CD4-positive, CD25-positive, alpha-beta regulatory T cell (primary cell): ENCODE measurements around the gene SMOC2. TPM values are rescaled to one million over a fixed set of nuclear protein-coding genes. Genes with fewer than 3 reads are reported as not detected.

Experiments
- ATAC-seq, 2 donors: fragments of 150-1000 bp; cut with Tn5 transposase; one replicate each; pipeline ENCODE4 v1.10.0; 2021; ENCODE audit warnings: low read depth in 2 of 2, moderate number of reproducible peaks in 2 of 2, moderate library complexity in 1 of 2
- DNase-seq, 3 donors: peaks; one replicate each; pipeline versions ENCODE4 v3.0.0 to v3.0.0-alpha.2; 2012 to 2022; ENCODE audit warnings: mixed read lengths in 1 of 3
- H3K27ac ChIP-seq: one replicate; pipeline ENCODE4 v1.7.0; 2013; ENCODE audit warnings: mild to moderate bottlenecking, low read length; ENCODE audit not compliant: insufficient read depth, poor library complexity, severe bottlenecking
- H3K27me3 ChIP-seq: one replicate; pipeline ENCODE4 v1.7.0; 2013; ENCODE audit warnings: low read length; ENCODE audit not compliant: control insufficient read depth, insufficient read depth
- H3K36me3 ChIP-seq: one replicate; pipeline ENCODE4 v1.7.0; 2013; ENCODE audit warnings: mild to moderate bottlenecking, low read length, moderate library complexity; ENCODE audit not compliant: control insufficient read depth, insufficient read depth
- H3K4me1 ChIP-seq: 2 replicates; pipeline ENCODE4 v1.7.0; 2013; ENCODE audit warnings: mild to moderate bottlenecking, low read length; ENCODE audit not compliant: insufficient read depth, control insufficient read depth, poor library complexity, severe bottlenecking
- H3K4me3 ChIP-seq: one replicate; pipeline ENCODE4 v1.7.0; 2013; ENCODE audit warnings: low read depth, mild to moderate bottlenecking, low read length, moderate library complexity
- H3K9me3 ChIP-seq, 2 experiments: 1 replicate in 1 of 2; 2 replicates in 1 of 2; pipeline ENCODE4 v1.7.0; 2013; ENCODE audit warnings: low read length in 2 of 2, mild to moderate bottlenecking in 1 of 2, moderate library complexity in 1 of 2; ENCODE audit not compliant: control insufficient read depth in 2 of 2
- H3K27ac Mint-ChIP-seq, 3 donors: one replicate each; pipeline ENCODE4 v1.8.0; 2020 to 2022; ENCODE audit warnings: mild to moderate bottlenecking in 3 of 3, mixed read lengths in 3 of 3, moderate library complexity in 2 of 3
- H3K27me3 Mint-ChIP-seq: one replicate; pipeline ENCODE4 v1.8.0; 2022; ENCODE audit warnings: mild to moderate bottlenecking, mixed read lengths
- H3K36me3 Mint-ChIP-seq: one replicate; pipeline ENCODE4 v1.8.0; 2020; ENCODE audit warnings: mixed read lengths
- H3K4me1 Mint-ChIP-seq, 4 donors: one replicate each; pipeline ENCODE4 v1.8.0; 2020 to 2022; ENCODE audit warnings: mixed read lengths in 4 of 4, mild to moderate bottlenecking in 1 of 4
- H3K4me3 Mint-ChIP-seq, 4 donors: one replicate each; pipeline ENCODE4 v1.8.0; 2020 to 2022; ENCODE audit warnings: mild to moderate bottlenecking in 4 of 4, mixed read lengths in 4 of 4, moderate library complexity in 3 of 4
- H3K9me3 Mint-ChIP-seq, 7 donors: one replicate each; pipeline ENCODE4 v1.8.0; 2020 to 2022; ENCODE audit warnings: mixed read lengths in 7 of 7, mild to moderate bottlenecking in 3 of 7, moderate library complexity in 2 of 7
- polyA plus RNA-seq, 4 donors: library from polyadenylated mRNA; unstranded; fragments of 300-500 nt; fragmentation: Illumina TruSeq; gene quantifications; one replicate each; pipeline ENCODE4 v1.2.3, GENCODE V29; 2021
- total RNA-seq: library from RNA; stranded (reverse); gene quantifications from one replicate; pipeline ENCODE4 v1.2.3, GENCODE V29; 2022

Gene SMOC2
- total and polyA plus RNA-seq, 5 donors from 2014 or later: not detected

DNA sequence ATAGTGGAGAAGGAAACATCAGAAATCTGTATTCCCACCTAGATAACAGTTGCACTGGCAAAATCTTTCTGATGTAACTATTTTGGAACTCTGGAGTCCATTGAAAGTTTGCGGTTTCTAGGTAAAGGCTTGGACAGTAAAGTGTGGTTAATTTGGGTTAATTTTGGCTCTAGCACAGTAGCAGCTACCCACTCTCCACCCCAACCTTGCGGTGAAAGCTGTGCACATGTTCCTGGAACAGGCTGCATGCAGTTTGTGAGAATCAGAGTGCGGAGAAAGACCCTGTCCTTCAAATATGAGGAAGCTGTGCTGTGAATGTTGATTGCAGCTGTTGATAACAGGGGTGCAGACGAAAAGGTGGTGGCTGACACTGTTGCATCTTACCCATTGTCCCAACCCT, 38.4 kb downstream of the SMOC2 start:
- ATAC-seq (no peak), DNase-seq (no peak)
- Histone ChIP-seq H3K36me3 (no peaks in the 10 kb centered on the region), H3K27ac (no peak overlapping the region), H3K27me3 (no peaks in the 10 kb centered on the region), H3K9me3 (peaks cover 0 to 10% of the 10 kb centered on the region in 2 experiments), H3K4me1 (no peaks in the 10 kb centered on the region), H3K4me3 (no peak overlapping the region)
- H3K27ac Mint-ChIP-seq: no peak overlapping the region
- H3K36me3 Mint-ChIP-seq: no peaks in the 10 kb centered on the region
- H3K9me3 Mint-ChIP-seq: peaks cover 0 to 19% (median 3%) of the 10 kb centered on the region in 7 donors
- no peaks in the 10 kb centered on the region for H3K27me3 Mint-ChIP-seq
- H3K4me1 Mint-ChIP-seq: peaks cover 0 to 3% (median 0%) of the 10 kb centered on the region in 4 donors
- H3K4me3 Mint-ChIP-seq: no peak overlapping the region

DNA sequence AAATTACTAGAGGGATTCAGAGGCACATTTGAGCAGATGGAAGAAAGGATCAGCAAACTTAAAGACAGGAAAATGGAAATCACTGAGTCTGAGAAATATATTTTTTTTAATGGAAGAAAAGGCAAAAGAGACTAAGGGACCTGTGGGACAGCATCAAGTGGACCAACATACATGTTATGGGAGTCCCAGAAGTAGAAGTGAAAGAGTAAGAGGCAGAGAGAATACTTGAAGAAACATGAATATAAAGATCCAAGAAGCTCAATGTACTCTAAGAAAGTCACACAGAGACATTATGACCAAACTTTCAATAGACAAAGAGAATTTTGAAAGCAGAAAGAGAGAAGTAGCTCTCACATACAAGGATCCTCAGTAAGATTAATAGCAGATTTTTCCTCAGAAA, 39.5 kb downstream of the SMOC2 start:
- Mint-ChIP-seq H3K4me1 (peaks cover 0 to 3% (median 0%) of the 10 kb centered on the region in 4 donors), H3K27me3 (no peaks in the 10 kb centered on the region), H3K36me3 (no peaks in the 10 kb centered on the region), H3K9me3 (peaks cover 0 to 19% (median 3%) of the 10 kb centered on the region in 7 donors), H3K27ac (no peak overlapping the region), H3K4me3 (no peak overlapping the region)
- DNase-seq (no peak), ATAC-seq (no peak)
- no peak overlapping the region for H3K4me3 ChIP-seq
- no peaks in the 10 kb centered on the region for H3K27me3 ChIP-seq
- H3K36me3 ChIP-seq: no peaks in the 10 kb centered on the region
- H3K4me1 ChIP-seq: no peaks in the 10 kb centered on the region
- H3K9me3 ChIP-seq: peaks cover 0 to 10% of the 10 kb centered on the region in 2 experiments
- no peak overlapping the region for H3K27ac ChIP-seq

DNA sequence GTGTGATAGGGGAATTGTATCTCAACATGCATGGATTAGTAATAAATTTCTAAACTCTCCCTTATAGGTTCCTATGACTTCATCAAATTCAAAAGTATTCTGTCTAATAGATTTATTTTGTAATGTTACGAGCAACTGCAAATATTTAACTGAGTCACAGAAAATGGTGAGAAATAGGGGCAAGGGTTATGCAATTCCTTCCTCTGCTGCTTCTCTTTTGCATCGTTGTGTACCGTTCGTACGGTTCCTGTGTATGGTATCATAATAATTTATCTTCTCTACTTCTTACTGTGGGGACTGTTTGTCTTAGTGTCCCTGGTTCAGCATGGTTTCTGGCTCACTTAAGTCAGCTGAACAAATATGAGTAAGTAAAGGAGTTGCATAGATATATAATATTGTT, 44.8 kb downstream of the SMOC2 start:
- H3K36me3 Mint-ChIP-seq: no peaks in the 10 kb centered on the region
- no peaks in the 10 kb centered on the region for H3K27me3 Mint-ChIP-seq

DNA sequence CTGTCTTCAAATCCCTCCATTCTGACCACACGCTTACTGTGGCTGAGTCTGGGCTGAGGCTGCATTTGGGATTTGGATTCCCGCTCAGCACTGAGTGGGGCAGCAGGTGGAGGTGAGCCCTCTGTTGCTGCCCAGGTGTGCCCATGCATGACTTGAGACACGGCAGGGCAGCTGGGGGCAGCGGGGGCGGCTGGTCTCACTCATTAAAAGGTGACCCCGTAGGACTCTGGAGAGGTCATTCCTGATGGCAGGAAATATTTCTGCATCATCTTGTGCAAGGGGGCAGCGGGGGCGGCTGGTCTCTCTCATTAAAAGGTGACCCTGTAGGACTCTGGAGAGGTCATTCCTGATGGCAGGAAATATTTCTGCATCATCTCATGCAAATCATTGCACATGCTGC, 49.8 kb downstream of the SMOC2 start:
- H3K27me3 ChIP-seq: no peaks in the 10 kb centered on the region
- DNase-seq (no peak), ATAC-seq (no peak)
- H3K27ac ChIP-seq: no peak overlapping the region
- Mint-ChIP-seq H3K9me3 (peaks cover 0 to 1% (median 0%) of the 10 kb centered on the region in 7 donors), H3K4me1 (no peaks in the 10 kb centered on the region), H3K4me3 (no peak overlapping the region), H3K36me3 (no peaks in the 10 kb centered on the region), H3K27ac (no peak overlapping the region), H3K27me3 (no peaks in the 10 kb centered on the region)
- H3K4me3 ChIP-seq: no peak overlapping the region
- H3K4me1 ChIP-seq: no peaks in the 10 kb centered on the region
- H3K9me3 ChIP-seq: no peaks in the 10 kb centered on the region
- no peaks in the 10 kb centered on the region for H3K36me3 ChIP-seq

More for the DNA sequence above, 44.8 kb downstream of the SMOC2 start:
- peaks cover 0 to 3% (median 0%) of the 10 kb centered on the region in 4 donors for H3K4me1 Mint-ChIP-seq
- Histone ChIP-seq H3K9me3 (no peaks in the 10 kb centered on the region), H3K27me3 (no peaks in the 10 kb centered on the region), H3K36me3 (no peaks in the 10 kb centered on the region), H3K4me3 (no peak overlapping the region), H3K27ac (no peak overlapping the region), H3K4me1 (no peaks in the 10 kb centered on the region)
- no peak overlapping the region for H3K4me3 Mint-ChIP-seq
- peaks cover 0 to 4% (median 0%) of the 10 kb centered on the region in 7 donors for H3K9me3 Mint-ChIP-seq
- no peak for ATAC-seq
- no peak for DNase-seq
- H3K27ac Mint-ChIP-seq: no peak overlapping the region

DNA sequence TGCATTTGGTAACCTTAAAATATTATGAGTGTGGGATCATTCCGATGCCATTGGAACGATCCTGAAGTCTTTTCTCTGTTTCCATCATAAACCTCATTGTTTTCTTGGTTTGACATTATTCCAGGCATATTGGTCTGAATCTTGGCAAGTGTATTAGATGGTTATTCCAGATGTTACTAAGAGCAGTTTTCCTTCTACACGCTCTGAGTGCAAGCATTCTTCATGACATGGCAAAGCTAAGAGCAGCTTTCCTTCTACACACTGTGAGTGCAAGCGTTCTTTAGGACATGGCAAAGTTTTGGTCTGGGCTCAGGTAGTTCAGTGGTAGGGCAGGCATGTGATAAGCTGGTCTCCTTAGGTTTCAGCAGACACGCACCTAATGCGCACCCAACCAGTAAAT, 53.0 kb downstream of the SMOC2 start:
- no peak overlapping the region for H3K27ac ChIP-seq
- Mint-ChIP-seq H3K4me3 (no peak overlapping the region), H3K4me1 (no peaks in the 10 kb centered on the region)

DNA sequence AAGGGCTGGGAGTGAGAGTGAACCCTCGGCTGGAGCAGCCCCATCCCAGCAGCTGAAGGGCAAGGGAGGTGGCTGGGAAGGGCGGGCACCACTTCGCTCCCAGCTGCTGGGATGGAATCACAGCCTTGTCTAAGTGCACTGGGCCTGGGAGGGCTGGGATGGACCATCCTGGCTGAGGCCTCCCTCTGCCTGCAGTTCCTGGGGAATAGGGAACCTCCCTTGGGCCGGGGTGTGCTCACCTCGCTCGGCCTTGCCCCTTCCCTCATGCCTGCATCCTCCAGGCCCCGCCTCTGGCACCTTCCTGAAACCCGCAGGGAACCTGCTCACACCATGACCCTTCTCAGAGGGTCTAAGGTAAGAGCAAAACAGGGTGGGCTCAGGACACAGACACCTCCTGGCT, 53.7 kb downstream of the SMOC2 start:
- no peaks in the 10 kb centered on the region for H3K27me3 ChIP-seq
- H3K9me3 ChIP-seq: no peaks in the 10 kb centered on the region
- Mint-ChIP-seq H3K4me3 (no peak overlapping the region), H3K27ac (no peak overlapping the region), H3K4me1 (no peaks in the 10 kb centered on the region), H3K9me3 (no peaks in the 10 kb centered on the region), H3K36me3 (no peaks in the 10 kb centered on the region), H3K27me3 (no peaks in the 10 kb centered on the region)
- H3K4me1 ChIP-seq: no peaks in the 10 kb centered on the region
- ATAC-seq: no peak
- H3K36me3 ChIP-seq: no peaks in the 10 kb centered on the region
- H3K27ac ChIP-seq: no peak overlapping the region
- no peak for DNase-seq
- H3K4me3 ChIP-seq: no peak overlapping the region

More for the DNA sequence above, 53.0 kb downstream of the SMOC2 start:
- Histone ChIP-seq H3K4me1 (no peaks in the 10 kb centered on the region), H3K27me3 (no peaks in the 10 kb centered on the region), H3K36me3 (no peaks in the 10 kb centered on the region), H3K9me3 (no peaks in the 10 kb centered on the region), H3K4me3 (no peak overlapping the region)
- H3K27me3 Mint-ChIP-seq: no peaks in the 10 kb centered on the region
- no peaks in the 10 kb centered on the region for H3K36me3 Mint-ChIP-seq
- no peak overlapping the region for H3K27ac Mint-ChIP-seq
- ATAC-seq (no peak), DNase-seq (no peak)
- H3K9me3 Mint-ChIP-seq: no peaks in the 10 kb centered on the region

DNA sequence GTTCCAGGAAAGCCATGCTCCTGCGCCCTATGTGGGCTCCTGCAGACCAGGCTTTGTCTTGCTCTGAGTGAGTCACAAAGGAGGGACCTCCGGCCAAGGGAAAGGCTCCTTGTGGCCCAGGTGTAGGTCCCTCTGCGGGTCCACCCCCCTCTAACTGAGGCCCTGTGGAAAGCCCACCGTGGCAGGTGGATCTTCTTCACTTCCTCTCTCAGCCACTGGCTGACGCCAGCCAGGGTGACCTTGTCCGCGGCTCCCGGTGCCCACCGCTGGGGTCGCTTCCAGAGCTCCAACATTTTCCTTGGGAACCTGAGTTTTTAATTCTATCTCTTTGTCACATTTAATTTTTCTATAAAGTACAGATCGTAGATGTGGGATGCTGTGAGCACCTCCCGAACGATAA, 54.1 kb downstream of the SMOC2 start:
- no peak overlapping the region for H3K27ac ChIP-seq
- Mint-ChIP-seq H3K9me3 (peaks cover 0 to 1% (median 0%) of the 10 kb centered on the region in 7 donors), H3K4me1 (no peaks in the 10 kb centered on the region), H3K36me3 (no peaks in the 10 kb centered on the region), H3K27ac (no peak overlapping the region), H3K4me3 (no peak overlapping the region), H3K27me3 (no peaks in the 10 kb centered on the region)
- H3K27me3 ChIP-seq: no peaks in the 10 kb centered on the region
- H3K36me3 ChIP-seq: no peaks in the 10 kb centered on the region
- no peaks in the 10 kb centered on the region for H3K4me1 ChIP-seq
- DNase-seq (no peak), ATAC-seq (no peak)
- H3K4me3 ChIP-seq: no peak overlapping the region
- no peaks in the 10 kb centered on the region for H3K9me3 ChIP-seq

DNA sequence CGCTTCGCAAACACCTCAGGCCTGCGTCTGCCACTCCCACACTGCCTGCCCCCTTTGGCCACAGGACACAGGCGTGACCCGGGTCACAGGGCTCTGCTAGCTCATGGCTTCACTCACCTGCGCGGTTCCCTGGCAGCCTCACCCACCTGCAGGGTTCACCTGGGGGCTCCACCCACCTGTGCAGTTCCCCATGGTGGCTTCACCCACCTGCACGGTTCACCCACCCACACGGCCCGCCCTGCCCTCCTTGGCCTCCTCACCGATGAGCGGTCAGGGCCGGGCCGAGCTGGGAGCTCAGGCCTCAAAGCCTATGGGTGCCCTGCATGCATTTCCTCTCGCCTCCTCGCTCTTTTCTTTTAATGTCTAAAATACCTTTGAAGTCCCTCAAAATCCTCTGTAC, 54.7 kb downstream of the SMOC2 start:
- no peak overlapping the region for H3K4me3 ChIP-seq
- H3K4me1 ChIP-seq: no peaks in the 10 kb centered on the region
- Mint-ChIP-seq H3K36me3 (no peaks in the 10 kb centered on the region), H3K27ac (no peak overlapping the region), H3K9me3 (peaks cover 0 to 2% (median 0%) of the 10 kb centered on the region in 7 donors), H3K4me1 (no peaks in the 10 kb centered on the region), H3K4me3 (peak overlapping the region in 1 of 4 donors; percentile 63), H3K27me3 (no peaks in the 10 kb centered on the region)
- DNase-seq (no peak), ATAC-seq (no peak)
- H3K27ac ChIP-seq: no peak overlapping the region
- H3K9me3 ChIP-seq: no peaks in the 10 kb centered on the region
- no peaks in the 10 kb centered on the region for H3K27me3 ChIP-seq
- H3K36me3 ChIP-seq: no peaks in the 10 kb centered on the region
